Chondrocyte (in vitro differentiated cells): ENCODE measurements around the gene PODN. TPM values are rescaled to one million over a fixed set of nuclear protein-coding genes. Genes with fewer than 3 reads are reported as not detected.

Experiments
- DNase-seq: peaks from one replicate; pipeline ENCODE4 v3.0.0; 2021; ENCODE audit warnings: mixed read lengths, low spot score
- H3K27ac Mint-ChIP-seq: one replicate; pipeline ENCODE4 v1.8.0; 2021; ENCODE audit warnings: mild to moderate bottlenecking, moderate library complexity, mixed read lengths; ENCODE audit not compliant: unreplicated experiment
- H3K27me3 Mint-ChIP-seq: 2 replicates; pipeline ENCODE4 v1.8.0; 2021; ENCODE audit warnings: low read depth, mixed read lengths
- H3K36me3 Mint-ChIP-seq: 2 replicates; pipeline ENCODE4 v1.8.0; 2021; ENCODE audit warnings: low read depth, mixed read lengths
- H3K4me1 Mint-ChIP-seq: 2 replicates; pipeline ENCODE4 v1.8.0; 2021; ENCODE audit warnings: low read depth, mild to moderate bottlenecking, mixed read lengths
- H3K4me3 Mint-ChIP-seq: one replicate; pipeline ENCODE4 v1.8.0; 2021; ENCODE audit warnings: mild to moderate bottlenecking, moderate library complexity, mixed read lengths; ENCODE audit not compliant: unreplicated experiment
- H3K9me3 Mint-ChIP-seq: 2 replicates; pipeline ENCODE4 v1.8.0; 2021; ENCODE audit warnings: low read depth, mixed read lengths
- total RNA-seq: library from RNA; stranded (reverse); gene quantifications from 3 replicates; pipeline ENCODE4 v1.2.1, GENCODE V29; 2021
- TF ChIP-seq, protein P1 (sequence below): fragments of 200-600 bp; sonication (generic); IDR thresholded peaks from 2 replicates; pipeline ENCODE4 v1.5.0; 2021; ENCODE audit warnings: antibody characterized with exemption, mild to moderate bottlenecking, moderate library complexity

Gene PODN
- total RNA-seq, 1 donor from 2014 or later: 9.2 TPM

DNA sequence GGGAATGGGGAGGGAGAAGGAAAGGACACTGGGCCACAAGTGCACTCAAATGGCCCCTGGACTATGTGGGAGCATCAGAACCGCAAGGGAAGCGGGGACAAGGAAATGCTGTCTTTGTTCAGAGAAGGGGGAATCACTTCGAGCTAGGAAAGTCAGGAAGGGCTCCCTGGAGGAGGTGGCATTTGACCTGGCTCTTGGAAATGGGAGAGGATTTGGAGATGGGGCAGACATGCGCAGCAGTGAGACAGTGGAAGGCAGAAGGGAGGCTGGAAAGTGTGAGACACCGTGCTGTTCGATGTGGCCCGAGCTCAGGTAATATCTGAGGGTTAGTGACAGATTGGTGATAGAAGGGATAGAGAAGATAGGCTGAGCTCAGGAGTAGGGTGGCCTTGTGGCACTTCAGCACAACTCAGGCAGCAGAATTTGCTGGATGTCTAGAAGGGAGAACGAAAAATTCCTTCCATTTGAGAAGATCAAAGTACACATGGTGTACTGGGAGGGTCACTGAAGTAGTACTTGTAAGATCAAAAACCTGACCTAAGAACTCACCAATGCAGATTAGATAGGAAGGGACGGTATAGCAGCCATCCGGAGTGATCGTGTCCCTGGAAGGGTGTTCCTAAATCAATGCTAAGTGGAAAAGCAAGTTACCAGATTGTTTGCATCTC lies 55.1 kb downstream of the PODN start:
- no peak for DNase-seq
- H3K36me3 Mint-ChIP-seq: peaks cover 1% of the 10 kb centered on the region
- TF ChIP-seq, protein P1, sequence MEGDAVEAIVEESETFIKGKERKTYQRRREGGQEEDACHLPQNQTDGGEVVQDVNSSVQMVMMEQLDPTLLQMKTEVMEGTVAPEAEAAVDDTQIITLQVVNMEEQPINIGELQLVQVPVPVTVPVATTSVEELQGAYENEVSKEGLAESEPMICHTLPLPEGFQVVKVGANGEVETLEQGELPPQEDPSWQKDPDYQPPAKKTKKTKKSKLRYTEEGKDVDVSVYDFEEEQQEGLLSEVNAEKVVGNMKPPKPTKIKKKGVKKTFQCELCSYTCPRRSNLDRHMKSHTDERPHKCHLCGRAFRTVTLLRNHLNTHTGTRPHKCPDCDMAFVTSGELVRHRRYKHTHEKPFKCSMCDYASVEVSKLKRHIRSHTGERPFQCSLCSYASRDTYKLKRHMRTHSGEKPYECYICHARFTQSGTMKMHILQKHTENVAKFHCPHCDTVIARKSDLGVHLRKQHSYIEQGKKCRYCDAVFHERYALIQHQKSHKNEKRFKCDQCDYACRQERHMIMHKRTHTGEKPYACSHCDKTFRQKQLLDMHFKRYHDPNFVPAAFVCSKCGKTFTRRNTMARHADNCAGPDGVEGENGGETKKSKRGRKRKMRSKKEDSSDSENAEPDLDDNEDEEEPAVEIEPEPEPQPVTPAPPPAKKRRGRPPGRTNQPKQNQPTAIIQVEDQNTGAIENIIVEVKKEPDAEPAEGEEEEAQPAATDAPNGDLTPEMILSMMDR: no peak
- peaks cover 3% of the 10 kb centered on the region for H3K9me3 Mint-ChIP-seq
- no peaks in the 10 kb centered on the region for H3K27me3 Mint-ChIP-seq
- no peak overlapping the region for H3K27ac Mint-ChIP-seq
- peaks cover 34% of the 10 kb centered on the region for H3K4me1 Mint-ChIP-seq
- no peak overlapping the region for H3K4me3 Mint-ChIP-seq

GRCh38 chr1:53117836-53118235 lies 55.8 kb downstream of the PODN start:
- no peaks in the 10 kb centered on the region for H3K9me3 Mint-ChIP-seq
- TF ChIP-seq, protein P1: no peak
- no peaks in the 10 kb centered on the region for H3K36me3 Mint-ChIP-seq
- H3K27me3 Mint-ChIP-seq: no peaks in the 10 kb centered on the region
- no peak for DNase-seq
- peaks cover 34% of the 10 kb centered on the region for H3K4me1 Mint-ChIP-seq
- no peak overlapping the region for H3K4me3 Mint-ChIP-seq
- H3K27ac Mint-ChIP-seq: no peak overlapping the region

DNA sequence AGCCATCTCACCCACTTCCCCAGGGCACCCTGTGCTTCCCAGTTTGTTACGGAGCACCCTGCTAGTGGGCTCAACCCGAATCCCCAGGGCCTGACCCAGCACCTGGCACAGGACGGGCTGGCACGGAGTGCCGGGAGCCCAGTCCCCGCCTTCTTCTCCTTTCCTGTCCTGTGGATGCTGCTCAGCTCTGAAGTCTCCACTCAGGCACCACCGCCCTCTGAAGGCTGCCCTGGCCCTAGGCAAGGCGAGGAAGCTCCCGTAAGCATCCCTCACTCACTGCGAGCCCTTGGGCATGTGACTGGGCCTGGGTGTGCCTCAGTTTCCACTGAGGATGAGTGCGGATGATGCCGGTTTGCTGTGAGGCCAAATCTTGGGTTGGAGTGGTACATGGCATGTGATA lies 58.6 kb downstream of the PODN start:
- peaks cover 44% of the 10 kb centered on the region for H3K4me1 Mint-ChIP-seq
- TF ChIP-seq, protein P1: no peak
- H3K27me3 Mint-ChIP-seq: no peaks in the 10 kb centered on the region
- no peaks in the 10 kb centered on the region for H3K36me3 Mint-ChIP-seq
- no peak for DNase-seq
- no peaks in the 10 kb centered on the region for H3K9me3 Mint-ChIP-seq
- no peak overlapping the region for H3K27ac Mint-ChIP-seq
- H3K4me3 Mint-ChIP-seq: no peak overlapping the region

DNA sequence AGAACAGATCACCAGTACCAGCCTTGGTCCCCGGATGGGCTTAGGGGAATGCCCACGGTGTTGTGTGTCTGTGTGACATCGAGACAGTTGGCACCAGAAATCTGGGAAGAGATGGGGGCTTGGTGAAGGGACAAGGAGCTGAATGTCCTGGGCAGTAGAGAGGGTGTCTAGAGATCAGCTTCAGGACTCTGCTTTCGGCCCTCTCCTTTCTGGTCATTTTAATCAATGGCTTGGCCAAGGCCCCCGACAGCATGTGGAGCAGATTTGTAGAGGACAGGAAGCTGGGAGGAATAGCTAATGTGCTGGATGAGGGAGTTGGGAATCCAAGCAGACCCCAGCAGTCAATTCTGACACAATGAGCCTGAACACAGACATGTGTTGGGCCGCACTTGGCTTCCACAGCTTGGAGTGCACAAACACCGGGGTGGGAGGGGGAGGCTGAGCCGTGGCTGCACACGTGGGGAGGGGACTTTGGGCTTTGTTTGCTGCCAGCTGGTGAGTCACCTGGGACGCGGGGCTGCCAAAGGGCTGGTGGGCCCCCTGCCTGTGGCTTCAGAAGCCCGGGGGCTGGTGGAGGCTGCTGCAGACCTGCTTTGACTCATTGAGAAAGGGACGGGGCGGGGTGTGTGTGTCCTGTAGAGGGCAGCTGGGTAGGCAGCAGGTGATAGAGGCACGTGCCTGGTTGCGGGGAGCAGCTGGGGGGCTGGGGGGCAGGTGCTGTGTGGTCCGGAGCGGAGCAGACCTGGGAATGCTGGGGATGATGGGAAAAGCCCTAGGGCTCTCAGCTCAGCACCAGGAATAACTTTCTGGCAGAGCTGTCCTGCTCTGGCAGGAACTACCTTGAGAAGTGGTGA lies 59.5 kb downstream of the PODN start:
- H3K4me1 Mint-ChIP-seq: peaks cover 42% of the 10 kb centered on the region
- H3K9me3 Mint-ChIP-seq: no peaks in the 10 kb centered on the region
- TF ChIP-seq, protein P1: no peak
- no peak for DNase-seq
- no peak overlapping the region for H3K4me3 Mint-ChIP-seq
- no peaks in the 10 kb centered on the region for H3K27me3 Mint-ChIP-seq
- no peak overlapping the region for H3K27ac Mint-ChIP-seq
- no peaks in the 10 kb centered on the region for H3K36me3 Mint-ChIP-seq

GRCh38 chr1:53122201-53122885 lies 60.3 kb downstream of the PODN start:
- H3K36me3 Mint-ChIP-seq: no peaks in the 10 kb centered on the region
- peaks cover 42% of the 10 kb centered on the region for H3K4me1 Mint-ChIP-seq
- H3K4me3 Mint-ChIP-seq: no peak overlapping the region
- H3K9me3 Mint-ChIP-seq: no peaks in the 10 kb centered on the region
- no peaks in the 10 kb centered on the region for H3K27me3 Mint-ChIP-seq
- TF ChIP-seq, protein P1: no peak
- no peak for DNase-seq
- H3K27ac Mint-ChIP-seq: no peak overlapping the region
